Renal cortex interstitium (tissue), 11 donors: ENCODE results near the gene OPCML. TPM values are rescaled to one million over a fixed set of nuclear protein-coding genes. Genes with fewer than 3 reads are reported as not detected.

Source experiments
- DNase-seq, 11 donors: peaks; one replicate each; pipeline ENCODE4 v3.0.0-alpha.2; 2013; ENCODE audit warnings: low read depth in 9 of 11, low spot score in 4 of 11; ENCODE audit errors: extremely low read depth in 1 of 11
- polyA plus RNA-seq, 3 donors: library from polyadenylated mRNA; unstranded; fragments of 120-200 nt; gene quantifications; one replicate each; pipeline ENCODE4 v1.2.1, GENCODE V29; 2013; ENCODE audit not compliant: insufficient read length in 3 of 3

The OPCML gene
- polyA plus RNA-seq, 3 donors, result 13.2 to 15.8 (median 15.2) TPM

- DNase-seq, result no peak
These were observed 741.3 kb downstream of the OPCML start for GRCh38 chr11:132790971-132791370.

DNA sequence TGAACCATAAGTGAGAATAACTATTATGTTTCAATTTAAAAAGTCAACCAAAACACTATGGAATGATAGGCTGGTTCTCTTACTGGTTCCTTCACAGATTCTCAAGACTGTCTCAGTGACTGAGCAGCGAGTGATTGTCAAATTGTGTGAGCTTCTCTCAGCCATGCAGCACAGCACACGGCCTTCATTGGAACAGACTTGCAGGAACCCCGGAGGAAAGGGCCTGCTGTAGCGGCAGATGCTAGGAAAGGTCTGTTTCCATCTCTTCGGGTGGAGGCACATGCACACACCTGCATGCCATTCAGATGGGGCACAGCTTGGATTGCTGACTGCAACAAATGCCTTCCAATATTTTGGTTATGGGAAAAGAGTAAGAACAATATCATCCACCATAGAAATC lies 741.8 kb downstream of the OPCML start:
- DNase-seq, result no peak

GRCh38 chr11:132788816-132789325 lies 743.4 kb downstream of the OPCML start:
- no peak for DNase-seq

DNA sequence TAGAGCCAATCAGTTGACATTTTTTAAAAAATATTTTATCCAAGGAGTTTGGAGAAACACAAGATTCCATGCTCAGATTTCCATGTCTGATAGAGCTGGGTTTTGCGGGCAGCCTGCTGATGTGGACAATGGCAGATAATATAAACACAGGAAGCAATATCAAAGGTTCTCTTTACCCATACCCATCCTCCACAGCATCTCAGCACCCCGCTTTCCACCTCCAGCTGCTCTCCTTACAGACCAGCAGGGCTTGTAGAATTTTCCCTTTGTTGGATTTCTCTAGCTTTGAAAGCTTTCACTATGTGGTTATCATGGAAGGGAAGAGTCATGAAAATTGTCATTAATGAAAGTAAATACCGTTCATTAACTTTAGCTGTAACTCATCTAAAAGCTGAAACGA lies 746.4 kb downstream of the OPCML start:
- no peak for DNase-seq

GRCh38 chr11:132784441-132784840 lies 747.9 kb downstream of the OPCML start:
- DNase-seq, result no peak

GRCh38 chr11:132782102-132782501 lies 750.2 kb downstream of the OPCML start:
- no peak for DNase-seq

DNA sequence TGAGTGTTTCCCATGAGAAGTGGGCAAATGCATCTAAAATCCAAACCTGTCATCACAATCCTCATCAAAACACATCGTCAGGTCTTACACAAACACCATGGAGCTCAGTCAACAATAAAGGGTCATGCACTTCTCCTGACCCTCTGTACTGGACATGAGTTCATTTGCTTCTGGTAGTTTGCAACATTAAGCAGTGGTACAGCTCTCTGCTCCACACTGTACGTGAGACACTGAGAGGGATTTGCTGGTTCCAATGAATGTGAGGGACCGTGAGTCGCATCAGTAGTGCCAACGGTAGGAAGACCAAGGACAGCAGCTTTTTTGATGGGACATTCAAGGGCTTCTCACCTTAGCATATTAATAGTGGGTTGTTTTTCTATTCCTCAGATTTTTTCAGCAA lies 752.3 kb downstream of the OPCML start:
- no peak for DNase-seq

- DNase-seq, result no peak
These were observed 752.8 kb downstream of the OPCML start for GRCh38 chr11:132779497-132779896.

DNA sequence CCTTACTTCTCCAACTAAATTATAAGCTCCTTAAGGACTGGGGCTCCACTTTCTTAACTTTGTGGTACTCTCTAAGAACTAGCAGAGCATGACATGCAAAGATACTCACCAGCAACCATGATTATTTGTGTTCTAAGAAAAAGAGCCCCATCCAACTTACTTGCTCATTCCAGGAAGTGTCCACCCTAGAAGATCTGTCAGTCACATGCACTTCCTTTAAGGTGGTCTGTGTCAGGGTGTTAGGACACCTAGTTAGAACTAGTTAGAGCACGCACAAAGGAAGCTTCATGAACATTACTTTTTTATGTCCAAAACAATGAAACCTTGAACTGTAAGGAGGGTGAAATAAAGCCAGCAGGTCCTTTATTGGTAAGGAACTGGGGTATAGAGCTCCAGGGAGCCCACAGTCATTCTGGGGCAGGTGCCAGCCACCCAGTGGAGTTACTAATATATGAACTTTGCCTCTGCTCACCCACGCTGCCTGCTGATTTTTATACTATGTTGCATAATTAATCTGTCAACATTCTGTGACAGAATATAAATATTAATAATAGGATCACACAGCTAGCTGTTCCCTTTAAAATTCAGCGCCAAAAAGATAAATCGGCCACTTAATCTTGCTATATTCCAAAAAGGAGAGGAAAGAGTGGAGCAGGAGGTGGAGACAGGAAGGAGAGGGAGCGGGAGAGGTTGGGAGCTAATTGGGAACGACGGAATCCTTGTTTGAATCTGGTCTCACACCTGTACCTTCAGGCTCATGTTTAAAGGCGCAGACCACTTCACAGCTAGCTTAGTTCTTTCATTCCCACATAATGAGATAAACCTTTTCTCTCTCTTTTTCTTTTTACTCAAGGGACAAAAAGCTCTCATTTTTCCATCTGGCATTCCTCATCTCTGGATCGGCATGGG lies 755.0 kb downstream of the OPCML start:
- DNase-seq, result no peak

- DNase-seq, result no peak
These were observed 758.5 kb downstream of the OPCML start for GRCh38 chr11:132773751-132774150.

GRCh38 chr11:132772703-132773545 lies 759.4 kb downstream of the OPCML start:
- DNase-seq, result no peak

DNA sequence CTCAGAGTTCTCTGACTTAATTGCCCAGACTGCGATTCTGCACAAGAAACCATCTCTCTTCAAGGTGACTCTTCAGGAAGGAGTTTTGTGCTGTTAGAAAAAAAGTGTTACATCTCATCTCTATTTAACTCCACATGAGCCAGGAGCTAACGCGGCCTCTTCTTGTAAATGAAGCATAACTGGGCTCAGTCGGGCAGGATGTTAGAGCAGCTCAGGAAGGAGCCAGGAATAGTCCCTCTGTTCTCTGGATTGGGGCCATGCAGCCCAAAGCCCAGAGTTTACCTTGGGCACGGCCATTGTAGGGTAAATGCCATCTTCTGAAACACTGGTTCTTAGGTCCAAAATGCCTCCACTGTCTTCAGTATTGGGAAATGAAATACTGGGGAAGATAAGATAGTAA lies 760.6 kb downstream of the OPCML start:
- DNase-seq, result no peak

- DNase-seq, result no peak
These were observed 761.3 kb downstream of the OPCML start for GRCh38 chr11:132770829-132771530.

- DNase-seq, result no peak
These were observed 768.8 kb downstream of the OPCML start for GRCh38 chr11:132763503-132763902.

DNA sequence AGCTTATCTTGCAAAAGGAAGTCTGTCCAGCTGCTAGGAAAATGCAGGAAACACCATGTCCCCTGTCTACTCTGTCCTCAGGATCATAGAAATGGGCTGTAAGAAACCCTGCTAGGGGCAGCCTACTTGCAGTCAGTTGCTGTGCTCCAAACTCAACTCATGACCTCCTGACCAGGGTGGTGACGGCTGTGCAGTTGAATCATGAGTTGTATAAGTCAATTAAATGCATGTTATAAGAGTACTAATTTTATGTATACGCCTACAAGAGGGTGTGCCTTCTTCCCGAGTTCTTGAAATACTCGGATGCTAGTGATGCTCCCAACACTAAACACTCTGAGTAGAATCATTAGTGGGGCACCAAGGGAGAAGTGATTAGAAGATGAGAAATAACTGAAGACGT lies 776.4 kb downstream of the OPCML start:
- no peak for DNase-seq

DNA sequence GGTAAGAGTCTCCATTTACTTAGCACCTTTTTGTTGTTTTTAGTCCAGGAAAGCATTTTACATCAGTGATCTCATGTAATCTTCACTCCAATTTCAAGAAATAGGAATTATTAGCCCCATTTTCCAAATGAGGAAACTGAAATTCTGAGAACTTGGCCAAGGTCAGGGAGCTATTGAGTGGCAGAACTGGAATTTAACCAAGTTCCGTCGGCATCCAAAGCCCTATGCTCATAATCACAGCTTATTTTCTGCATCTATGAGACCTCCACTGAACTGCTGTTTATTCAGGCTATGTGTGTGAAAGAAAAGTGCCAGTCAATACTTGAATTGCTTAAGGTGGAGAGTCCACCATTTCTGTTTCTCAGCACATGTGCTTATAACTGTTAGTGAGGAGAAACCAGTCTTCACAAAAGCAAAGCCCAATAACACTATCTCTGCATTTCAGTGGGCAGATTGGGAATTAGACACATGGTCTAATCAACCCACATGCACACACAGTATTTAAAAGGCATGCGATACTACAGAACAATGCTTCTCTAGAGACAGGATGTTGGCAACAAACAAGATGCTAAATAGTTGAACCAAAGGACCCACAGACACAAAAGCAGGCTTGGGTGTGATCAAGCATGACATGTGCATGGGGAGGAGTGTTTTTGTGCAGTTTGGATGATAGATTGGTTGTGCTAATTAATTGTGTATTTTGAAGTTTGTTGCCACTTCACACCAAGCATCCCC lies 780.6 kb downstream of the OPCML start:
- no peak for DNase-seq

- DNase-seq, result no peak
These were observed 786.0 kb downstream of the OPCML start for GRCh38 chr11:132746305-132746704.

DNA sequence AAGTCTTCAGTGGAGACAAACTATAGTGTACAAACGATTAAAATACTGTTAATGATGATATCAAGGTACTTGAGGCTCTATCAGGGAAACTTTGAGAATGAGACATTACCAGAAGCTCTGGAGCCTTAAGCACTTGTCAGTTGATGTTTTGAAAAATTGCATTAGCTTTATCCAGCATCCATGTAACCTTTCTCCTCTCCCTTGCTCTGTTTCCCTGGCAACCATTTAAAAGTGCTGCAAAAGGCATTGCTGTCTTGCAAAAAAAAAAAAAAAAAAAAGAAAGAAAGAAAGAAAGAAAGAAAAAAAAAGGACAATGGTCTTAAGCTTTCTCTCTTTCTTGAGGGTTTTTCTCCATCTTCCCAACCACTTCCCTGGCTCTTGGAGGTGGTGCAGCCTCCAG lies 787.0 kb downstream of the OPCML start:
- DNase-seq, result no peak

GRCh38 chr11:132744771-132745170 lies 787.5 kb downstream of the OPCML start:
- DNase-seq, result no peak
